VCaP (cell line): ENCODE results near the gene TAPT1.

Experiments used
- H3K27ac ChIP-seq: fragments of 450-650 bp; 2 replicates; pipeline ENCODE4 v1.5.1; 2017
- CTCF ChIP-seq: fragments of 450-650 bp; conservative IDR thresholded peaks from 2 replicates; pipeline ENCODE4 v1.5.1; 2017; ENCODE audit warnings: mild to moderate bottlenecking, moderate library complexity

Gene TAPT1

DNA sequence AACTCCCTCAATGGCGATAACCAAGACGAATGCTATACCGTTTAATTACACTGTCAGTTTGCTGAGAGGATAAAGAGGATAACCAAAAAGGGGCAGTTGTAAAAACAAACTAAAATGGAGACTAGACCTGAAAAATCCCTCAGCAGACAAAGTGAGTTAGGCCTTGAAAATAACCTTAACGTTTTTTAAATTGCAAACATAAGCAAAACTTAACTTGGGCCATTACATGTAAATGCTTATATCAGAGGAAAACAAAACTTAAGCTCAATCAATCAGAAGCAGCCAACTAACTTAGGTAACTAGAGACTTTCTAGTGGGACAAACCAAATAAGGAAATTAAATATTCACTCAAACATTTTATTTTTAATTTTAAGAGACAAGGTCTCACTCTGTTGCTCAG, 17.0 kb upstream of the TAPT1 start:
- TF ChIP-seq CTCF = no peak
- H3K27ac ChIP-seq = no peak overlapping the region

- TF ChIP-seq CTCF = no peak
- H3K27ac ChIP-seq = no peak overlapping the region
These were observed 14.0 kb upstream of the TAPT1 start for GRCh38 chr4:16240300-16240699.

DNA sequence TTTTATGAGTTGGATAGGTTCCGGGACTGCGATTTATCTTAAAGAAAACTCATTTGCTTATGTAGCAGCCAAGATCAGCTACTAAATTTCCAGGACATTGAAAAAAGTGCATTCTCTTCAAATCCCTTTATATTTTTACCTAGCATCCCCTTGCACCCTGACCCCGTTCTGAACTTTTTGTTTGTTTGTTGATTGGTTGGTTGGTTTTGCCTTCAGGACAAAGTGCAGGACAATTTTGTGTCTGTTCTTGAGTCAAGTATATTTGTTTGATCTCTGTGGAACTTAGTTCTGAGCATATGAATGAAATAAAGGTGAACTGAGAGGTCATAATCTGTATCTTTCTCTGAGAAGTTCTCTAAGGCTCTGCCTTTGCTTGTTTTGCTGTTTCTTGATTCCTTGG, 12.8 kb upstream of the TAPT1 start:
- no peak for TF ChIP-seq CTCF
- H3K27ac ChIP-seq = no peak overlapping the region

GRCh38 chr4:16238327-16238726, 12.1 kb upstream of the TAPT1 start:
- no peak for TF ChIP-seq CTCF
- no peak overlapping the region for H3K27ac ChIP-seq

DNA sequence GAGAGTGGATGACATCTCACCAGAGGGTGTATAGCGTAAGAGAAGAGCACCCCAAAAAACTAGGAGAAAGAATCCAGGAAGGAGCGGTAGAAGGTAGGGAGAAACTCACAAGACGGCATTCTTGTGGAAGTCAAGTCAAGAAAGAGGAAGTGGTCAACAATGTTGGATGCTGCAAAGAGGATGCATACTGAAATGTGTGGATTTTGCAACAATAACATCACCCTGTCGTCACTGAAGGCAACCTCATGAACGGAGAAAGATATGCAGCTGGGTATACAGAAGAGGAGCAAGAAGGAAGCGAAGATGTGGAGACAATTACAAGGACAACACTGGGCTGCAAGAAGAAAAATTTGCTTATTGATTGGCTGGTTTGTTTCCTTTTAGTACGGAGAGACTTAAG, 11.4 kb upstream of the TAPT1 start:
- no peak for TF ChIP-seq CTCF

DNA sequence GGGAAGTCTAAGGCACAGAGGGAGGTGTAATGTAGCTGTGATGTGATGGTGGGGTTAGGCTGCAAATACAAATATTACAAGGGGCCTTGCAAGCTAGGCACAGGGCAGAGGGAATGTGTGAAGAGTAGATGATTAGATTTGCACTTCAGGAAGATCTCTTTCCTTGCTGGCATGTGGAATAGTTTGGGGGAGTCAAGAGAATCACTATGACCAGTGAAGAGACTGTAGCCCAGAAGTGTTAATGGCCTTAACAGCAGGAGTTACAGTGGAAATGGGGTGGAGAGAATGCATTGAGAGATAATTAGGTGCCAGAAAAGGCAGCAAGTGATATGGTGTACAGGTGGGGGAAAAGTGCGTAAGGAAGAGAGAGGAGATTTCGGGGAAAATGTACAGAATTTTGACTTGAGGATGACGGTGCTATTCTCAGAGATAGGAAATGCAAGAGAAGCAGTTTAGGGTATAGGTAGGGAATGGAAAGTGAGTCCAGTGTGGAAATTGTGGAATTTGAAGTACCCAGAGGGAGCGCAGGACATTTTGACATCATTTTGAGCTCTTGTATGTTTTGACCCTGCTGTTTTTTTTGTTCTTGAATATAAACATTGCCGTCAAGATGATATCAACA, 10.2 kb upstream of the TAPT1 start:
- no peak for TF ChIP-seq CTCF
- no peak overlapping the region for H3K27ac ChIP-seq

More for the DNA sequence above, 11.4 kb upstream of the TAPT1 start:
- no peak overlapping the region for H3K27ac ChIP-seq

DNA sequence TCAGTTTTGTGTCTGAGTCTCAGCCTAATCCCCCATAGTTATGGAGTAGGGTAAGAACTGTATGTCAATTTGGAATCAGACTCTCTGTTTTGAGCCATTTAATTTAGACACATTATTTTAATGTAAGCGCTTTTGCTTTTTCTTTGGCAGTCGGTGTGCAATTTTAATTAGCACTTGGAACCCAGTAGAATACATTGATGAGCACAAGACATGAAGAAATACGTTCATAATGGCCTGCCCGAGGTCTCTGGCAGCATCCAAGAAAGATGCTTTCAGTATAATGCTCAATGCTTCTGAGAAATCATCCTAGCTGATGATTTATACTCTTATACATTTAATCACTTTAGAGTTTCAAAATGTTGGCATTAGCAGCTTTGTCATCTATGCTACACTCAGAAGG, 8.9 kb upstream of the TAPT1 start:
- TF ChIP-seq CTCF = no peak
- H3K27ac ChIP-seq = no peak overlapping the region
